Left forelimb (tissue), 1 donor: ENCODE data around the gene CSNK2A2.

Source experiments
- DNase-seq: peaks from one replicate; pipeline ENCODE4 v3.0.0-alpha.2; 2018; ENCODE audit warnings: low spot score

Gene CSNK2A2

GRCh38 chr16:58138852-58139251 is 59.1 kb downstream of the CSNK2A2 start:
- DNase-seq, result no peak

GRCh38 chr16:58137581-58137980 is 60.3 kb downstream of the CSNK2A2 start:
- DNase-seq, result no peak

GRCh38 chr16:58129097-58129936 is 68.6 kb downstream of the CSNK2A2 start, which contains the start of gene CFAP20:
Gene CFAP20 (minus strand): TSS chr16:58129381. CDS start chr16:58129115, 266 bp downstream.
- DNase-seq, result peak; percentile 98

DNA sequence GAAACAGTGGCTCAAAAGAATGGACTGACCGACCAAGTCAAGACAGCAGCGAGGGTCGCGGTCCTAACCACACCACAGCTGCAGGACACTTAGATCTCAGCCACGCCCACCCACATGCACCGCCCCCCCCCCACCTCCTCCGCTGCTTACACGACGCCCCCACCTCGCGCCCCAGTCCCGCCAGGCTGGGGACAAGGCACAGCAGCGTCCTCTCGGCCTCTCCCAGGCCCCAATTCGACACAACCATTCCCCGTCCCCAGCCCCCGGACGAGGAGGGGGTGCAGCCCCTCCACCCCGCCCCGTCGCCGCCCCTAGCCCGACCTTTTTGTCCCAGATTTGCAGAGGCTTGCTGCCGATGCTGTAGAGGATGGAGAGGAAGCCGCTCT is 69.2 kb downstream of the CSNK2A2 start:
- DNase-seq, result peak; percentile 69

GRCh38 chr16:58128181-58128631 is 69.7 kb downstream of the CSNK2A2 start:
- DNase-seq, result no peak

GRCh38 chr16:58127634-58128033 is 70.3 kb downstream of the CSNK2A2 start:
- DNase-seq, result no peak

DNA sequence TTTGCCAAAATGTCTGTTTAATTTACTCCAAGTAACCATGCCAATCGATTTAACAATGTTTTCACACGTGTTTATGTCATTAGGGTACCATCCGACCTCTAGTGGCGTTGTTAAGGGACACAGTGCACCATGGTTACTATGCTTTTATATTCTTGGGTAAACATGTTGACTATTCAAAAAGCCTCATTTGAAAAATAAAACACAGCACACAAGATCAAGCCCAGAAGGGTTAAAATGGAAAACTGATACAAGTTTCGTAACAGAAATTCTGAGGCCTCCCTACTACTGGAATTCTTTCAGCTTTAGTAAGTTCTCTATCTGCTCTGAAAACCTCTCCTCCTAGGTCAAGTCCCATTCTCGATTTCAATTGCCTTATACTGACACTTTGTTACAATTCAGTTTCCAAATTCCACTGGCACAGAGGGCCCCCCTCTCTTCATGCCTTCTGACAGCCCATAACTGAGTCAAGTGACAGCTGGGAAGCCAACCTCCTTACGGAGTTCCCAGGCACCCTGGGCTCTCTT is 70.8 kb downstream of the CSNK2A2 start:
- DNase-seq, result no peak

DNA sequence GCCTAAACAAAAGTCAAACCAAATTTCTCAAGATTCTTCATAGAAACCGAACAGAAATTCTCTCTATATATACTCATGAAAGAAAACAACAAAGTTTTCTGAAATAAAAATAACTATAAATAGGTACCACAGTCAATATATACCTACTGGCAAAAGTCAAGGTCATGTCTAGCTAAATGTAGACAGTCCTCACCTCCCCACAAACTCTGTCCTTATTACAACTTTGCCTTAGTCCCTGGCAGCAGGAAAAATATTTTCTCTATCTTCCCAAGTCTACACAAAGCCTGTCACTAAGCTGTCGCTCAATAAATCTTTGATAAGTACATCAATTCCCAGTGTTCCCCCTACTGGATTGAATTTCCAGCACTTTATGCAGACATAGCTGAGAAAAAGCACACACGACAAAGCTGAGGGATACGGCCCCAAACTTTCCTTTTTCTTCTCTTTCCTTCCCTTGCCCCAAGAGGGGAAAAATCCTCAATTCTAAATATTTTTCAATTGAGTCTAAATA is 71.4 kb downstream of the CSNK2A2 start:
- DNase-seq, result no peak

DNA sequence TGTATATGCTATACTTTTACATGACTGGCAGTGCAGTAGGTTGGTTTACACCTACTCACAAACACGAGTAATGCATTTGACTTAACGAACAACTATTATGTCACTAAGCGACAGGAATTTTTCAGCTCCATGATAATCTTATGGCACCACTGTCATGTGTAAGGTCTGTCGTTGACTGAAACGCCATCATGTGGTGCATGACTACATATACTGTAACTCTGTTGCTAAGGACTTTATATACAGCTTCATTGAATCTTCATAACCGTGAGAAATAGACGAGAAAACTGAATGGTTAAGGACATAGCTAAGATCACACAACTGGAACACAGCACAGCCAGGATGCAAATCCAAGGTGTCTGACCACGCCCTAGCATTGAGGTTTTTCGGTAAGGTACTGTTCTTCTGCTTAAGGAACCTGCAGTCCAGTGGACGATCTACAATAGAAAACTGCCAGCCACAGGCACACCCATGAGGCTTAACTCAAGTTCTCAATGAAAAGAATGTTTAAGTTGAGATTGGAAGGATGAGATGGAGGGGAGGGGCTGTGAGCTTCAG is 72.0 kb downstream of the CSNK2A2 start:
- no peak for DNase-seq

DNA sequence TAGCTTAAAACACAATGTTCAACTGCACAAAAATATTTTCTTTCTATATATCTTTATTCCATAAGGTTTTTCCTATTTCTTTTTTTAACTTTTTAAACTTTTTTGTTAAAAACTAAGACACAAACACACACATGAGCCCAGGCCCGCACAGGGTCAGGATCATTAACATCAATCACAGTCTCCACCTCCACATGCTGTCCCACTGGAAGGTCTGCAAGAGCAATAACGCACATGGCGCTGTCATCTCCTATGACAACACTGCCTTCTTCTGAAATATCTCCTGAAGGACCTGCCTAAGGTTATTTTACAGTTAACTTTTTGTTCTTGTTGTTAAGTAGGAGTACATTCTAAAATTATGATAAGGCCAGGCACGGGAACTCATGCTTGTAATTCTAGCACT is 72.9 kb downstream of the CSNK2A2 start:
- DNase-seq, result no peak

DNA sequence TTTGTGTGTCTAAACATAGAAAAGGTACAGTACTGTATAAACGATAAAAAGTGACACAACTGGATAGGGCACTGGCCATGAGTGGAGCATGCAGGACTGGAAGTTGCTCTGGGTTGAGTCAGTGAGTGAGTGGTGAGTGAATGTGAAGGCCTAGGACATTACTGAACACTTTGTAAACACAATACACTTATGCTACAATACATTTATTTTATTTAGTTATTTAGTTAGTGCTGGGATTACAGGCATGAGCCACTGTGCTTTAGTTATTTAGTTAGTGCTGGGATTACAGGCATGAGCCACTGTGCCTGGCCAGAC is 73.3 kb downstream of the CSNK2A2 start:
- DNase-seq, result no peak

DNA sequence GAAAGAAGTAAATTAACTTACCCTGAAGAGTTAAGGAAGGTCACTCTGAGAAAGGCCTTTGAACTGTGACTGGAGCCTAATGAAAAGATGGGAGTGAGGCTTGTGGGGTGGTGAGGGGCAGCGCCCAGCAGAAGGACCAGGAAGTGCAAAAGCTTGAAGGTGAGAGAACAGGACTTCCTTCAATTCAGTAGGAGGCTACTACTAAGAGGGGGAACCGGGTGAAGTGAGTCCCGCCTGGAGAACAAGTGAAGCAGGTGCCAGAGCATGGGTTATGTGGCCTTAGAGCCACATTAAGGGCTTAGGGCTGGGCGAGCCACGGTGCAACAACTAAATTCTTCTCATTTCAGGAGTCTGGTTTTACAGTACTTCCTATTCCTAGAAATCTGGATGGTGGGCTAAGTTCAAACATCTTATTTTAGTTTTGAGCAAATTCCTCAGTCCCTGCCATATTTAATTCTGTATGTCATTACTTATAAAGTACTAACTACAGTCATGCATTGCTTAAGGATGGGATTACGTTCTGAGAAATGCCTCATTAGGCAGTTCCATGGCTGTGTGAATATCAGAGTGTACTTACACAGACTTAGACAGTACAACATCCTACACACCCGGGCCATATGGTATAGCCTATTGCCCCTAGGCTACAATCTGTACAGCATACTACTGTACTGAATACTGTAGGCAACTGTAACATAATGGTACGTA is 73.9 kb downstream of the CSNK2A2 start:
- DNase-seq, result no peak

DNA sequence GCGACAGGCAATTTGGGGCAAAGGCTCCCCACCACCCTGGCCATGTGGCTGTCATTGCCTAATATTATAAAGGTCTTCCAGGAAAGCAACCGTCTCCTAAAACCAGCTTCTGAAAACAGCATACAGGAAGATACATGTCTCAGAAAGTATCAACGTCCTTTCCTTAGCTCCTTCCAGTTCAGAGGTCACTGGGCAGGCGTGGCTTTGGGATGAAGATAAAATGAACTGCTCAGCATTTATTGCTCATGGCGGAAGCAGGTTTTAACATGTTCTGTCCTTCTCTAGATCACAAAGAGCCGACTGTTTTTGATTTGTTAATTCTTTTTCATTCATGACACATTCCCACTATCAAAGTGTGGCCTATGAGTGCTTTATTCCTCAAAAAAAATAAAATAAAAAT is 76.8 kb downstream of the CSNK2A2 start:
- no peak for DNase-seq

DNA sequence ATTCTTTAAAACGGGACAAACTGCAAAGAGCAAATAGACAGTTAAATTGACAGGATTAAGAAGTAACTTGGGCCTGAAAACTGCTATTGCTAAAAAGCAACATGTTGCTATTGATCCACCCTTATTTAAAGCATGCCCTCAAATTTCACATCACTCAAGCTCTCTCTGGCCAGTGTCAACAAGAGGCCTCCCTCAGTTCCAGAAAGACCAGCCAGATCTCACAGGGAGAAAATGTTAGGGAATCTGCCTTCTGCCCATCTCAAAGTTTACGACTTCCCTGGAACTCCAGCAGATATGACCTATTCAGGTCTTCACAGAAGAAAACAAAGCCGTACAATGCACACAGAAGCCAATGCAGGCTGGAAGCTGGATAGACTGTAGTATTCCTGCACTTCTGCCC is 77.7 kb downstream of the CSNK2A2 start:
- no peak for DNase-seq

GRCh38 chr16:58119509-58119845 is 78.4 kb downstream of the CSNK2A2 start:
- DNase-seq, result no peak

GRCh38 chr16:58118801-58119508 is 79.0 kb downstream of the CSNK2A2 start:
- no peak for DNase-seq

GRCh38 chr16:58116529-58116928 is 81.4 kb downstream of the CSNK2A2 start:
- no peak for DNase-seq

DNA sequence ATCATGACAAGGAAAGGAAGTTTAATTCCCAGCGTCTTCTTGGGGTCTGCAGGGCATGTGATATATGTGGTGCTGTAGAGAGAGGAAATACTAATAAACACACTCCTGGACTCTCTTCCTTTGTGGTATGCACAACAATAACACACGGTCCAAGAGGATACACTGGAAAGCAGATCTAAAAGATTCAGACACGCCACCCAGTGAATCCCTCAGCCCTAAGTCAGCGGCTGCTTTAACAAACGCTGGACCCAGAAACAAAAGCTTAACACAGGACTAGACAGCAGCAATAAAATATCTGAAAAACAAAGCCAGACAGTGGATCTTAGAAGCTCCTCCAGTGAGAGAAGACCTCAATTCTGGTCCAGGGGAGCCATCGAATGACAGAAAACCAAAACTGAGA is 81.8 kb downstream of the CSNK2A2 start:
- no peak for DNase-seq

GRCh38 chr16:58114827-58115825 is 82.8 kb downstream of the CSNK2A2 start:
- no peak for DNase-seq

DNA sequence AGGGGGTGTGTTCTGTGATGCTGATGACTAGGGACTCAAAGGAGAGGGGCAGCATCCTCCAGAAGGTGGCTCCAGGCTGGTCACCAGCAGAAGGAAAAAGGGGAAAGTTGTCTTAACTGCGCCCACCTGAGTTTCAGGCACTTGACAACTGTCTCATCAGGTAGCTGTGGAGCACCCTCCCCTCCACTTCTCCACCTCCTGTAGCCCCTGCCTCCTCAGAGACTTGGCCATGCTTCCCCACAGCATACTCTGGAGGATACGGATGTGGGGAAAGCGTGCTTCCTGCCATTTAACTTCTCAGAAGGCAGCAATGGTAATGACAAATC is 86.6 kb downstream of the CSNK2A2 start:
- DNase-seq, result no peak
